Measurements from ENCODE around the gene DAAM1.

Gene DAAM1

GRCh38 chr14:59292028-59292427 is 103.6 kb downstream of the DAAM1 start:
- no peak for DNase-seq (ENCODE audit: low read depth in 2 of 2)

GRCh38 chr14:59292921-59293534 is 104.6 kb downstream of the DAAM1 start:
- no peak for DNase-seq (ENCODE audit: low read depth in 2 of 2)

GRCh38 chr14:59293935-59294661 is 105.6 kb downstream of the DAAM1 start:
- no peak for DNase-seq (ENCODE audit: low read depth in 2 of 2)

GRCh38 chr14:59294662-59294992 is 106.2 kb downstream of the DAAM1 start:
- no peak for DNase-seq (ENCODE audit: low read depth in 2 of 2)

- no peak for DNase-seq (ENCODE audit: low read depth in 2 of 2)
These were observed 107.5 kb downstream of the DAAM1 start for GRCh38 chr14:59295951-59296350.

- no peak for DNase-seq (ENCODE audit: low read depth in 2 of 2)
These were observed 108.0 kb downstream of the DAAM1 start for GRCh38 chr14:59296508-59296907.

- DNase-seq (ENCODE audit: low read depth in 2 of 2), result no peak
These were observed 108.8 kb downstream of the DAAM1 start for GRCh38 chr14:59297071-59297776.

- DNase-seq (ENCODE audit: low read depth in 2 of 2), result no peak
These were observed 111.3 kb downstream of the DAAM1 start for GRCh38 chr14:59299731-59300130.

GRCh38 chr14:59301354-59301753 is 112.9 kb downstream of the DAAM1 start:
- no peak for DNase-seq (ENCODE audit: low read depth in 2 of 2)

GRCh38 chr14:59302313-59302712 is 113.8 kb downstream of the DAAM1 start:
- no peak for DNase-seq (ENCODE audit: low read depth in 2 of 2)

GRCh38 chr14:59303216-59303615 is 114.7 kb downstream of the DAAM1 start:
- no peak for DNase-seq (ENCODE audit: low read depth in 2 of 2)

- DNase-seq (ENCODE audit: low read depth in 2 of 2), result no peak
These were observed 116.8 kb downstream of the DAAM1 start for GRCh38 chr14:59305231-59305630.

GRCh38 chr14:59305836-59306555 is 117.5 kb downstream of the DAAM1 start:
- no peak for DNase-seq (ENCODE audit: low read depth in 2 of 2)

- no peak for DNase-seq (ENCODE audit: low read depth in 2 of 2)
These were observed 118.3 kb downstream of the DAAM1 start for GRCh38 chr14:59306775-59307174.

- no peak for DNase-seq (ENCODE audit: low read depth in 2 of 2)
These were observed 119.6 kb downstream of the DAAM1 start for GRCh38 chr14:59308086-59308485.

GRCh38 chr14:59308673-59309072 is 120.2 kb downstream of the DAAM1 start:
- no peak for DNase-seq (ENCODE audit: low read depth in 2 of 2)

- no peak for DNase-seq (ENCODE audit: low read depth in 2 of 2)
These were observed 120.9 kb downstream of the DAAM1 start for GRCh38 chr14:59309291-59309900.

GRCh38 chr14:59310633-59311032 is 122.2 kb downstream of the DAAM1 start:
- DNase-seq (ENCODE audit: low read depth in 2 of 2), result no peak

GRCh38 chr14:59311723-59312122 is 123.3 kb downstream of the DAAM1 start:
- no peak for DNase-seq (ENCODE audit: low read depth in 2 of 2)

- no peak for DNase-seq (ENCODE audit: low read depth in 2 of 2)
These were observed 124.7 kb downstream of the DAAM1 start for GRCh38 chr14:59313144-59313651.

- no peak for DNase-seq (ENCODE audit: low read depth in 2 of 2)
These were observed 125.5 kb downstream of the DAAM1 start for GRCh38 chr14:59313658-59314608.

All from stimulated activated CD4-positive, alpha-beta T cell treated with anti-CD3 and anti-CD28 coated beads, Interleukin-1b, Interleukin-23, amount 100 ng/mL, for 4 hours (primary cell).